ENCODE data around the gene STXBP6. TPM values are rescaled to one million over a fixed set of nuclear protein-coding genes. Genes with fewer than 3 reads are reported as not detected.
A peak's percentile ranks its signal among the peaks of the same experiment; 100 is the strongest.

Gene STXBP6
- 10 to 100 TPM in 2 of 8 experiments, 1 to 10 TPM in 6; 1.0 to 13.2 (median 4.4) TPM for total RNA-seq

DNA sequence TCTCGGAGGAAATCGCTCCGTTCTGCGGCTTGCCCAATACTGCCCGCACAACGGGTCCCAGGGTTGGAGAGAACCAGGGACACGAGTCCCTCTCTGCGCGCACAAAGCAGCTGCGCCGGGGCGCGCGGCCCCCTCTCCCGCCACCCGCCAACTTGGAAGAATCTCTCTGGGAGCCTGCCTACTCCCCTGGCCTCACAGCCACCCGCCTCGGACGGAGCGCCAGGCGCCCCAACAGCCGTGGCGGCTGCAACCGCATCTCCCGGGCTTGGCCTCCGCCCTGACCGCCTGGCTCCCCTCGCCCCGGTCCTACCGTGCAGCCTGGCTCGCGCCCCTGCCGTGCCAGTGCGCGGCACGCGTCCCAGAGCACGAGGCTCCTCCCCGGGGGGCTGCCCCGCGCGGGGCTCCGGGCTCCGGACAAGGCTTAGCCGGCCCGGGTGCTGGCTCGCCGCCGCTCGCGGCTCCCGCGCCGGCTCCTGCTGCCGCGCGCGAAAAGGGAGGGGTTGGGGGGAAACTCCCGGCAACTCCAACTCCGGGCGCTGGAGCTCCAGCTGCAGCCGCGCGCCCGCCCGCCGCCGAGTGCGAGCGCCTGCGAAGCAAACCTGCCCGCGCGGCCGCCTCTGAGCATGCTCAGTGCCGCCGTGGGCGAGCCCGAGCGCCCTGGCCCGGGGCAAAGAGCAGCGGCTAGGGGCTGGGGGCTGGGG is at the start of gene STXBP6:
STXBP6 (minus strand) TSS at position 580 of the 701 bp plus-strand sequence. CDS start 75,329 bp downstream, outside the sequence.
- H3K4me3 ChIP-seq, result peak within 1 kb of the TSS; percentile 46 to 78 (median 54)
- ATAC-seq (replicated peaks in 6 of 8), result peak; percentile 82 to 96 (median 94)
- H3K27ac ChIP-seq, result no peak within 1 kb of the TSS
- WGBS, 10 experiments, result 0 to 2% methylated on average over 1 to 10 of the region's 82 CpGs; no CpG with 5 or more reads in 8 of the 10 experiments
- in situ Hi-C loops (cut with MboI; ENCODE audit: low pct_unique_long_range_greater_than_20kb in 2 of 9, low sequenced_read_pairs in 9 of 9, unreplicated experiment in 9 of 9), result loop anchor here in 2 of 9 experiments (25.0 kb wide), 1 partner anchor 237 kb away; no protein-coding TSS in a partner anchor
- H3K4me1 ChIP-seq (replicated peaks in 1 of 2), result no peaks in the 10 kb centered on the region

GRCh38 chr14:25097120-25097519 is 47.2 kb upstream of the STXBP6 start:
- no peak for ATAC-seq (replicated peaks in 6 of 8)

DNA sequence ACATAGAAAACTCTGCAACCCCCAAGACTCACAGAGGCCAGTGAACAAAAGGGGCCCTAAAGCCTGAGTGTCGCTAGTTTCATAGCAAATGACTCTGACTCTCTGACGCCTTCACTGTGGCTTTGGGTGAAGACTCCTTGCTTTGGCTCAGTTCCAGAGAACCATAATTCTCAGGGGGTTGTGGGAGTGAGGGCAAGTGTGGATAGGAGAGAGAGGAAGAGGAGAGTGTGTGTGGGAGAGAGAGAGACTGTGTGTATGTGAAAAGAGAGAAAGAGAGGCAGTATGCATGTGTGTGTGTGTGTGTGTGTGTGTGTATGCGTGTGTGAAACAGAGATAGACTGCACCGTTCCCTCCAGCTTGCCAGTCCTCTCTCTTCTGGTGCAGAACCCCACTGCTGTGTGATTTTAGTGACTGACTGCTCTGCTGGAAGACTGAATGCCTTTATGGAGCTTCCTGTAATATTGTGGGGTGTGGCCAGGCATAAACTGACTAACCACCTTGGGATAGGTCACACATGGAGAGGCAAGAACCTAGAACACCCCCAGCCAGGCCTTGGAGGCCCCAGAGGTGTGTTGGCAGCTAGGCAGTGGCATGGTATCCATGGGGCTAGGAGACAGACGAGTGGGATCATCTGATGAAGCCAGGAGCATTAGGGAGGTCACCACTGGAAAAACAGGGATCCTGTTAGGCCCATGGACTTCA is 45.9 kb upstream of the STXBP6 start:
- ATAC-seq (replicated peaks in 6 of 8), result peak in 3 of 8 experiments; percentile 29 to 62 (median 31)
- in situ Hi-C loops (cut with MboI; ENCODE audit: low pct_unique_long_range_greater_than_20kb in 2 of 9, low sequenced_read_pairs in 9 of 9, unreplicated experiment in 9 of 9), result no loop called here
- no peak overlapping the region for H3K4me3 ChIP-seq
- H3K27ac ChIP-seq, result no peak overlapping the region
- H3K4me1 ChIP-seq (replicated peaks in 1 of 2), result peaks cover 0 to 23% of the 10 kb centered on the region in 2 donors
- 38 to 87% (median 69%) methylated on average over 2 to 4 of the region's 5 CpGs; no CpG with 5 or more reads in 5 of the 10 experiments for WGBS, 10 experiments

More at GRCh38 chr14:25097120-25097519, 47.2 kb upstream of the STXBP6 start:
- WGBS, 10 experiments, result 0 to 65% (median 53%) methylated on average over 1 to 2 of the region's 2 CpGs; no CpG with 5 or more reads in 3 of the 10 experiments
- Histone ChIP-seq H3K27ac (no peak overlapping the region), H3K4me1 (replicated peaks in 1 of 2) (peaks cover 0 to 13% of the 10 kb centered on the region in 2 donors), H3K4me3 (no peak overlapping the region)
- in situ Hi-C loops (cut with MboI; ENCODE audit: low pct_unique_long_range_greater_than_20kb in 2 of 9, low sequenced_read_pairs in 9 of 9, unreplicated experiment in 9 of 9), result no loop called here

DNA sequence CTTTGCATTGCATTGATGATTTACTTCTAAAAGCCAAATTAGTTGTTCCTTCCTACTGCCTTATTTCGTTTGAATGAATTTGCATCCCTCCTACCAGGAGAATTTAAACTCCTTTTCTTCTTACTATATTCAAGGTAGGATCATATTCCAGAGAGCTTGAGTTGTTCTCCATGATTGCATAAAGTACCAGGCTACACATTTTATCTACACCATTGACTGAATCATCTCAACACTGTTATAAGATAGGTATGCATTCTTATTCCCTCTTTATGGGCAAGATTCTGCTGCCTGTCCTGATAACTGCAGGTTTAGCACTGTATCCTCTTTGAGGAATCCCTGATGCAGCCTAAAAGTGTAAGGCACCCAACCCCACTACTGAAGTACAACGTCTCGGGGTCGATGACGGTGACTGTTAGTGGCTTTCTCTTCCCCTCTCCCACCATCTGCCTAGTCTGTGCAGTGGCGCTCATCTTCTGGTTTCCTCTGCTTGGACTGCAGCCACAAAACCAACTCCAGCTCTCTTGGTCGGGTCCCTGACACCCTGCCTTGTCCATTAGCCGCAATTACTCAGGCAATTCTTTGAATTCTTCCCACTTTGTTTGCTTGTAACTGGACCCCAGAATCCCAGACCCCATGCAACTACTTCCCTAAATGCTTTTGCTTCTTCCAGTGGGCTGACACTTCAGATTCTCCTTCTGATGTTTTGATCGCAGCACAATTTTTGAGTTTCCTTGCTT is 44.4 kb upstream of the STXBP6 start:
- 24 to 93% (median 74%) methylated on average over 1 to 9 of the region's 9 CpGs for WGBS, 10 experiments
- H3K27ac ChIP-seq, result no peak overlapping the region
- H3K4me3 ChIP-seq, result no peak overlapping the region
- in situ Hi-C loops (cut with MboI; ENCODE audit: low pct_unique_long_range_greater_than_20kb in 2 of 9, low sequenced_read_pairs in 9 of 9, unreplicated experiment in 9 of 9), result no loop called here
- peaks cover 0 to 23% of the 10 kb centered on the region in 2 donors for H3K4me1 ChIP-seq (replicated peaks in 1 of 2)
- ATAC-seq (replicated peaks in 6 of 8), result no peak

GRCh38 chr14:25092258-25092740 is 42.4 kb upstream of the STXBP6 start:
- peak in 5 of 8 experiments; percentile 65 to 93 (median 71) for ATAC-seq (replicated peaks in 6 of 8)
- no peak overlapping the region for H3K4me3 ChIP-seq
- H3K27ac ChIP-seq, result no peak overlapping the region
- WGBS, 10 experiments, result 71 to 100% (median 85%) methylated on average over 1 to 3 of the region's 4 CpGs; no CpG with 5 or more reads in 2 of the 10 experiments
- in situ Hi-C loops (cut with MboI; ENCODE audit: low pct_unique_long_range_greater_than_20kb in 2 of 9, low sequenced_read_pairs in 9 of 9, unreplicated experiment in 9 of 9), result no loop called here
- H3K4me1 ChIP-seq (replicated peaks in 1 of 2), result peaks cover 0 to 23% of the 10 kb centered on the region in 2 donors

- ATAC-seq (replicated peaks in 6 of 8), result peak in 2 of 8 experiments; percentile 32 to 52
- whole genome bisulfite sequencing, 10 experiments, result 48 to 100% (median 78%) methylated on average over 1 to 3 of the region's 3 CpGs; no CpG with 5 or more reads in 2 of the 10 experiments
- in situ Hi-C loops (cut with MboI; ENCODE audit: low pct_unique_long_range_greater_than_20kb in 2 of 9, low sequenced_read_pairs in 9 of 9, unreplicated experiment in 9 of 9), result no loop called here
These were observed 40.9 kb upstream of the STXBP6 start for GRCh38 chr14:25090716-25091454.

GRCh38 chr14:25090256-25090655 is 40.3 kb upstream of the STXBP6 start:
- WGBS, 10 experiments, result 47 to 100% (median 69%) methylated on average over 1 to 2 of the region's 2 CpGs; no CpG with 5 or more reads in 3 of the 10 experiments
- Histone ChIP-seq H3K4me1 (replicated peaks in 1 of 2) (peaks cover 0 to 23% of the 10 kb centered on the region in 2 donors), H3K27ac (no peak overlapping the region), H3K4me3 (no peak overlapping the region)
- in situ Hi-C loops (cut with MboI; ENCODE audit: low pct_unique_long_range_greater_than_20kb in 2 of 9, low sequenced_read_pairs in 9 of 9, unreplicated experiment in 9 of 9), result no loop called here
- ATAC-seq (replicated peaks in 6 of 8), result no peak

More at GRCh38 chr14:25090716-25091454, 40.9 kb upstream of the STXBP6 start:
- peaks cover 0 to 23% of the 10 kb centered on the region in 2 donors for H3K4me1 ChIP-seq (replicated peaks in 1 of 2)
- H3K4me3 ChIP-seq, result no peak overlapping the region
- no peak overlapping the region for H3K27ac ChIP-seq

DNA sequence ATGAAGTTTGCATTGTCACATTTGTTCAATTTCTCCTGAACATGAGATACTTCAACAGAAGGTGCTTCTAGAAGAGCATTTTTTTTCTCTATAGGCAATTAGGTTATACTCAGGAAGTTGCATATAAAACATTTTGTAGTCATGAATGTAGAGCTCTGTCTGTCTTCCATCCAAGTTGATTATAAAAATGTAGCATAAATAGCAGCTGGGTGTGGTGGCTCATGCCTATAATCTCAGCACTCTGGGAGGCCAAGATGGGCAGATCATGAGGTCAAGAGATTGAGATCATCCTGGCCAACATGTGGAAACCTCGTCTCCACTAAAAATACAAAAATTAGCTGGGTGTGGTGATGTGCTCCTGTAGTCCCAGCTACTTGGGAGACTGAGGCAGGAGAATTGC is 39.5 kb upstream of the STXBP6 start:
- no peak overlapping the region for H3K4me3 ChIP-seq
- peak in 2 of 8 experiments; percentile 23 to 59 for ATAC-seq (replicated peaks in 6 of 8)
- WGBS, 10 experiments, result 25 to 100% (median 87%) methylated on average over 1 of the region's 1 CpG; no CpG with 5 or more reads in 6 of the 10 experiments
- peaks cover 0 to 23% of the 10 kb centered on the region in 2 donors for H3K4me1 ChIP-seq (replicated peaks in 1 of 2)
- in situ Hi-C loops (cut with MboI; ENCODE audit: low pct_unique_long_range_greater_than_20kb in 2 of 9, low sequenced_read_pairs in 9 of 9, unreplicated experiment in 9 of 9), result no loop called here
- H3K27ac ChIP-seq, result no peak overlapping the region

GRCh38 chr14:25086821-25087396 is 37.0 kb upstream of the STXBP6 start:
- in situ Hi-C loops (cut with MboI; ENCODE audit: low pct_unique_long_range_greater_than_20kb in 2 of 9, low sequenced_read_pairs in 9 of 9, unreplicated experiment in 9 of 9), result no loop called here
- Histone ChIP-seq H3K4me1 (replicated peaks in 1 of 2) (peaks cover 0 to 8% of the 10 kb centered on the region in 2 donors), H3K4me3 (no peak overlapping the region), H3K27ac (no peak overlapping the region)
- no peak for ATAC-seq (replicated peaks in 6 of 8)
- WGBS, 10 experiments, result 0 to 100% (median 65%) methylated on average over 1 to 2 of the region's 2 CpGs

GRCh38 chr14:25086081-25086480 is 36.1 kb upstream of the STXBP6 start:
- 17 to 100% (median 64%) methylated on average over 1 to 6 of the region's 6 CpGs for WGBS, 10 experiments
- no peak overlapping the region for H3K27ac ChIP-seq
- H3K4me1 ChIP-seq (replicated peaks in 1 of 2), result peaks cover 0 to under 1% of the 10 kb centered on the region in 2 donors
- peak in 1 of 8 experiments; percentile 23 for ATAC-seq (replicated peaks in 6 of 8)
- in situ Hi-C loops (cut with MboI; ENCODE audit: low pct_unique_long_range_greater_than_20kb in 2 of 9, low sequenced_read_pairs in 9 of 9, unreplicated experiment in 9 of 9), result no loop called here
- H3K4me3 ChIP-seq, result no peak overlapping the region

- in situ Hi-C loops (cut with MboI; ENCODE audit: low pct_unique_long_range_greater_than_20kb in 2 of 9, low sequenced_read_pairs in 9 of 9, unreplicated experiment in 9 of 9), result no loop called here
- Histone ChIP-seq H3K4me3 (no peak overlapping the region), H3K27ac (no peak overlapping the region), H3K4me1 (replicated peaks in 1 of 2) (no peaks in the 10 kb centered on the region)
- no peak for ATAC-seq (replicated peaks in 6 of 8)
- 0 to 93% (median 74%) methylated on average over 1 to 2 of the region's 2 CpGs for WGBS, 10 experiments
These were observed 30.7 kb upstream of the STXBP6 start for GRCh38 chr14:25080682-25081081.

- in situ Hi-C loops (cut with MboI; ENCODE audit: low pct_unique_long_range_greater_than_20kb in 2 of 9, low sequenced_read_pairs in 9 of 9, unreplicated experiment in 9 of 9), result no loop called here
- WGBS, 10 experiments, result 50 to 100% (median 100%) methylated on average over 1 of the region's 1 CpG; no CpG with 5 or more reads in 1 of the 10 experiments
These were observed 29.4 kb upstream of the STXBP6 start for GRCh38 chr14:25079311-25079710.

More at GRCh38 chr14:25079311-25079710, 29.4 kb upstream of the STXBP6 start:
- Histone ChIP-seq H3K27ac (no peak overlapping the region), H3K4me3 (no peak overlapping the region), H3K4me1 (replicated peaks in 1 of 2) (no peaks in the 10 kb centered on the region)
- ATAC-seq (replicated peaks in 6 of 8), result no peak

Data from motor neuron (in vitro differentiated cells).